HEK293 (cell line): Measurements from ENCODE around the gene ACVR2B.

Source experiments
- KLF10 ChIP-seq: fragments of 450-650 bp; IDR thresholded peaks from 2 replicates; pipeline ENCODE4 v1.5.1; 2018; ENCODE audit warnings: missing biosample characterization, mild to moderate bottlenecking, missing genetic modification characterization
- REST ChIP-seq: fragments of 450-650 bp; formaldehyde crosslinking; IDR thresholded peaks from 2 replicates; pipeline ENCODE4 v1.5.1; 2016; ENCODE audit warnings: missing biosample characterization, missing genetic modification characterization
- ZNF670 ChIP-seq: fragments of 450-650 bp; formaldehyde crosslinking; IDR thresholded peaks from 2 replicates; pipeline ENCODE4 v1.5.1; 2016; ENCODE audit warnings: missing biosample characterization, missing genetic modification characterization, low read depth
- ZNF677 ChIP-seq: fragments of 450-650 bp; IDR thresholded peaks from 2 replicates; pipeline ENCODE4 v1.5.0; 2018; ENCODE audit warnings: missing biosample characterization, mild to moderate bottlenecking, missing genetic modification characterization, moderate library complexity

The ACVR2B gene

DNA sequence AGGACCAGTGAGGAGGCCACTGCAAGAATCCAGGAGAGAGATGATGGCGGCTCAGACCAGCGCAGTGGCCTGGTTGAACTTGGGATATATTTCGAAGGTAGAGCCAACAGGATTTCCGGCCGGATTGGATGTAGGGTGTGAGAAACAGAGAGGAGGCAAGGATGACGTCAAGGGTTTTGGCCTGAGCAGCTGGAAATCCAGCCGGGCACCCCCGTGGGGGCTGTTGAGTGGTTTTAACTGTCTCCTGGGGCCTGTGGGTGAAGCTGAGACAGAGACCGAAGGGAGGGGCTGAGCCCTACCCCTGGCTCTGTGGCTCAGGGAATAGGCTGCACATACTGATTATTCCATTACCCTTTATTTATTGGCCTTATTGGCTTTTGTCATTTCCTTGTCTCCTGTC, 88.1 kb downstream of the ACVR2B start (continued):
- TF ChIP-seq ZNF670 (tag by site-specific recombination), result no peak
- TF ChIP-seq ZNF677, result no peak
- TF ChIP-seq REST (tag by site-specific recombination), result no peak
- TF ChIP-seq KLF10, result no peak
